ENCODE results near the gene AP5S1.

- TF ChIP-seq POLR2A (IDR thresholded peaks at IDR 0.05; ENCODE audit: low read length) (no peak), GATA1 (IDR thresholded peaks at IDR 0.05; ENCODE audit: low read depth, low read length) (no peak)
These were observed 15.8 kb downstream of the AP5S1 start for GRCh38 chr20:3836132-3836531.

All from erythroblast (primary cell).